Psoas muscle (tissue), 8 donors: ENCODE data around the gene FIBIN. TPM values are rescaled to one million over a fixed set of nuclear protein-coding genes. Genes with fewer than 3 reads are reported as not detected.

Source experiments
- ATAC-seq, 4 donors: fragments of 200-7000 bp; cut with Tn5 transposase; one replicate each; pipeline ENCODE4 v1.9.1; 2020; ENCODE audit warnings: moderate library complexity in 3 of 4, mild to moderate bottlenecking in 2 of 4
- DNase-seq, 2 donors: peaks; one replicate each; pipeline ENCODE4 v3.0.0-alpha.2; 2020
- H3K27ac ChIP-seq: fragments of 200-600 bp; one replicate; pipeline ENCODE4 v1.8.0; 2022
- H3K27me3 ChIP-seq, 3 donors: fragments of 200-600 bp in 1 of 3; one replicate each; pipeline versions ENCODE4 v1.6.1 to v1.8.0; 2013 to 2022; ENCODE audit warnings: low read length in 2 of 3, mild to moderate bottlenecking in 2 of 3, moderate library complexity in 1 of 3; ENCODE audit not compliant: insufficient read depth in 3 of 3
- H3K36me3 ChIP-seq, 2 donors: fragments of 200-600 bp in 1 of 2; one replicate each; pipeline versions ENCODE4 v1.6.1 to v1.8.0; 2013 to 2022; ENCODE audit warnings: low read depth in 1 of 2, mild to moderate bottlenecking in 1 of 2, moderate library complexity in 1 of 2; ENCODE audit not compliant: insufficient read depth in 1 of 2
- H3K4me1 ChIP-seq: fragments of 200-600 bp; one replicate; pipeline ENCODE4 v1.8.0; 2022
- H3K4me3 ChIP-seq: fragments of 200-600 bp; one replicate; pipeline ENCODE4 v1.8.0; 2022; ENCODE audit warnings: mild to moderate bottlenecking
- H3K9me3 ChIP-seq: fragments of 200-600 bp; one replicate; pipeline ENCODE4 v1.8.0; 2022
- CTCF ChIP-seq: fragments of 200-600 bp; IDR thresholded peaks from one replicate; pipeline ENCODE4 v1.8.0; 2022; ENCODE audit warnings: antibody characterized with exemption
- WGBS, 3 donors: extraction: QIAGEN DNeasy Blood & Tissue Kit; methylation state at CpG; one replicate each; pipeline versions ENCODE4 v1.1.6 to v1.1.7; 2013; 5-methylcytosine and 5-hydroxymethylcytosine counted together
- intact Hi-C, 2 donors: fragments of 100-400 bp; cut with DNase I; formaldehyde crosslinking; loops; one replicate each; pipeline versions ENCODE4 v1.11.0 to v1.14.2; 2022
- polyA plus RNA-seq, 3 donors: library from polyadenylated mRNA; stranded (reverse); fragments of 200-250 nt; gene quantifications; one replicate each; pipeline ENCODE4 v1.2.3, GENCODE V29; 2013
- total RNA-seq, 4 donors: library from RNA; stranded (reverse); fragmentation: NEBNext Ultra II Directional in 2 of 4; extraction: Animal tissue kit (Norgen Biotek cat#: 25700) in 2 of 4; gene quantifications; one replicate each; pipeline versions ENCODE4 v1.2.1 to v1.2.4, GENCODE V29; 2021 to 2023
- donor health status: healthy with polysubstance abuse.
- donor health status: DM: no; HTN: no; CAD: no; lungs with moderate emphysema.
- donor health status: Bipolar disorder and iron deficiency.
- donor health status: healthy.
- donor health status: DM: yes; HTN: yes; CAD: no.
- donor health status: DM: no; HTN: no; CAD: no.
- donor health status: DM: no; HTN: no; CAD: no.
- donor health status: DM: yes; HTN: yes; CAD: no.

The FIBIN gene
- total and polyA plus RNA-seq, 7 donors, result 3.0 to 8.9 (median 4.9) TPM

- no peaks in the 10 kb centered on the region for H3K36me3 ChIP-seq
- H3K27me3 ChIP-seq, result no peaks in the 10 kb centered on the region
- 12 to 35% (median 18%) methylated on average over 1 of the region's 1 CpG for WGBS, 3 donors
These were observed 34.7 kb downstream of the FIBIN start for GRCh38 chr11:27028561-27028965.

GRCh38 chr11:27029966-27030365 lies 36.1 kb downstream of the FIBIN start:
- H3K27me3 ChIP-seq, result no peaks in the 10 kb centered on the region
- TF ChIP-seq CTCF, result no peak
- DNase-seq (no peak), ATAC-seq (no peak)
- no peak overlapping the region for H3K4me3 ChIP-seq
- no peak overlapping the region for H3K27ac ChIP-seq
- no peaks in the 10 kb centered on the region for H3K9me3 ChIP-seq
- no peaks in the 10 kb centered on the region for H3K36me3 ChIP-seq
- 88 to 98% (median 93%) methylated on average over 1 of the region's 1 CpG for WGBS, 3 donors
- H3K4me1 ChIP-seq, result no peaks in the 10 kb centered on the region
- intact Hi-C loops, result no loop called here

More at GRCh38 chr11:27028561-27028965, 34.7 kb downstream of the FIBIN start:
- intact Hi-C loops, result no loop called here
- DNase-seq, result no peak
- no peak for ATAC-seq
- H3K27ac ChIP-seq, result no peak overlapping the region
- H3K4me1 ChIP-seq, result no peaks in the 10 kb centered on the region
- no peaks in the 10 kb centered on the region for H3K9me3 ChIP-seq
- no peak overlapping the region for H3K4me3 ChIP-seq
- no peak for TF ChIP-seq CTCF

GRCh38 chr11:27031754-27032153 lies 37.8 kb downstream of the FIBIN start:
- no peak overlapping the region for H3K27ac ChIP-seq
- intact Hi-C loops, result no loop called here
- no peak overlapping the region for H3K4me3 ChIP-seq
- no peaks in the 10 kb centered on the region for H3K4me1 ChIP-seq
- no peaks in the 10 kb centered on the region for H3K9me3 ChIP-seq
- no peak for TF ChIP-seq CTCF
- ATAC-seq, result no peak
- DNase-seq, result no peak
- no peaks in the 10 kb centered on the region for H3K27me3 ChIP-seq
- WGBS, 3 donors, result 78 to 85% (median 82%) methylated on average over 5 of the region's 5 CpGs
- H3K36me3 ChIP-seq, result no peaks in the 10 kb centered on the region

GRCh38 chr11:27039873-27040272 lies 46.0 kb downstream of the FIBIN start:
- H3K27ac ChIP-seq, result no peak overlapping the region
- no peak for DNase-seq
- ATAC-seq, result no peak
- no peaks in the 10 kb centered on the region for H3K27me3 ChIP-seq
- H3K4me3 ChIP-seq, result no peak overlapping the region
- intact Hi-C loops, result no loop called here
- no peak for TF ChIP-seq CTCF
- H3K4me1 ChIP-seq, result no peaks in the 10 kb centered on the region
- no peaks in the 10 kb centered on the region for H3K9me3 ChIP-seq
- WGBS, 3 donors, result 68 to 77% (median 74%) methylated on average over 3 of the region's 3 CpGs
- H3K36me3 ChIP-seq, result no peaks in the 10 kb centered on the region
